Osteoblast (primary cell): Measurements from ENCODE around the gene DGKI. TPM values are rescaled to one million over a fixed set of nuclear protein-coding genes. Genes with fewer than 3 reads are reported as not detected.

Experiments
- DNase-seq: peaks from one replicate; pipeline ENCODE4 v3.0.0; 2011; ENCODE audit warnings: low spot score, mixed read lengths; ENCODE audit not compliant: insufficient read length; ENCODE audit errors: missing footprints
- H2AFZ ChIP-seq: 2 replicates; pipeline ENCODE4 v1.6.0; 2011; ENCODE audit warnings: mild to moderate bottlenecking, low read length
- H3K27ac ChIP-seq: 2 replicates; pipeline ENCODE4 v1.5.1; 2011; ENCODE audit warnings: mild to moderate bottlenecking, low read depth, low read length, moderate library complexity
- H3K27me3 ChIP-seq: 2 replicates; pipeline ENCODE4 v1.6.0; 2012; ENCODE audit warnings: mild to moderate bottlenecking, control low read depth, inconsistent platforms, low read length, moderate library complexity; ENCODE audit not compliant: insufficient read depth
- H3K36me3 ChIP-seq: 2 replicates; pipeline ENCODE4 v1.5.1; 2011; ENCODE audit warnings: mild to moderate bottlenecking, low read length, control low read depth, moderate library complexity; ENCODE audit not compliant: insufficient read depth
- H3K4me1 ChIP-seq: 2 replicates; pipeline ENCODE4 v1.5.1; 2011; ENCODE audit warnings: mild to moderate bottlenecking, low read length, control low read depth, moderate library complexity; ENCODE audit not compliant: insufficient read depth
- H3K4me2 ChIP-seq: 2 replicates; pipeline ENCODE4 v1.6.0; 2011; ENCODE audit warnings: mild to moderate bottlenecking, low read length; ENCODE audit not compliant: insufficient read depth
- H3K4me3 ChIP-seq: fragments of 200-600 bp; sonication (generic); 3 replicates; pipeline ENCODE4 v1.5.1; 2012; ENCODE audit warnings: mild to moderate bottlenecking, low read length, inconsistent platforms; ENCODE audit not compliant: insufficient read depth
- H3K79me2 ChIP-seq: 2 replicates; pipeline ENCODE4 v1.6.0; 2012; ENCODE audit warnings: mild to moderate bottlenecking, low read length, control low read depth, inconsistent platforms; ENCODE audit not compliant: insufficient read depth
- H3K9me3 ChIP-seq: 2 replicates; pipeline ENCODE4 v1.5.1; 2011; ENCODE audit warnings: low read depth, low read length, control low read depth
- H4K20me1 ChIP-seq: 2 replicates; pipeline ENCODE4 v1.6.0; 2012; ENCODE audit warnings: mild to moderate bottlenecking, low read length, control low read depth; ENCODE audit not compliant: insufficient read depth
- total RNA-seq: library from RNA; depleted of rRNA; stranded (reverse); fragments of >200 nt; gene quantifications from 2 replicates; pipeline ENCODE4 v1.2.3, GENCODE V29; 2012
- TF ChIP-seq, protein P1 (sequence below): IDR thresholded peaks from 2 replicates; pipeline ENCODE4 v1.5.1; 2011; ENCODE audit warnings: mild to moderate bottlenecking, low read depth, low read length, moderate library complexity; ENCODE audit errors: extremely low read depth

Gene DGKI
- total RNA-seq, 1 donor, result 19.2 TPM

- Histone ChIP-seq H3K27me3 (no peaks in the 10 kb centered on the region), H3K9me3 (no peaks in the 10 kb centered on the region), H3K4me1 (peaks cover 10% of the 10 kb centered on the region), H3K79me2 (no peaks in the 10 kb centered on the region), H3K36me3 (peaks cover 9% of the 10 kb centered on the region), H4K20me1 (no peaks in the 10 kb centered on the region), H3K27ac (no peak overlapping the region), H3K4me2 (no peak overlapping the region), H2AFZ (no peak overlapping the region), H3K4me3 (no peak overlapping the region)
- no peak for DNase-seq
- TF ChIP-seq, protein P1, sequence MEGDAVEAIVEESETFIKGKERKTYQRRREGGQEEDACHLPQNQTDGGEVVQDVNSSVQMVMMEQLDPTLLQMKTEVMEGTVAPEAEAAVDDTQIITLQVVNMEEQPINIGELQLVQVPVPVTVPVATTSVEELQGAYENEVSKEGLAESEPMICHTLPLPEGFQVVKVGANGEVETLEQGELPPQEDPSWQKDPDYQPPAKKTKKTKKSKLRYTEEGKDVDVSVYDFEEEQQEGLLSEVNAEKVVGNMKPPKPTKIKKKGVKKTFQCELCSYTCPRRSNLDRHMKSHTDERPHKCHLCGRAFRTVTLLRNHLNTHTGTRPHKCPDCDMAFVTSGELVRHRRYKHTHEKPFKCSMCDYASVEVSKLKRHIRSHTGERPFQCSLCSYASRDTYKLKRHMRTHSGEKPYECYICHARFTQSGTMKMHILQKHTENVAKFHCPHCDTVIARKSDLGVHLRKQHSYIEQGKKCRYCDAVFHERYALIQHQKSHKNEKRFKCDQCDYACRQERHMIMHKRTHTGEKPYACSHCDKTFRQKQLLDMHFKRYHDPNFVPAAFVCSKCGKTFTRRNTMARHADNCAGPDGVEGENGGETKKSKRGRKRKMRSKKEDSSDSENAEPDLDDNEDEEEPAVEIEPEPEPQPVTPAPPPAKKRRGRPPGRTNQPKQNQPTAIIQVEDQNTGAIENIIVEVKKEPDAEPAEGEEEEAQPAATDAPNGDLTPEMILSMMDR, result no peak
Measured at GRCh38 chr7:137545059-137545716, 301.6 kb downstream of the DGKI start.

DNA sequence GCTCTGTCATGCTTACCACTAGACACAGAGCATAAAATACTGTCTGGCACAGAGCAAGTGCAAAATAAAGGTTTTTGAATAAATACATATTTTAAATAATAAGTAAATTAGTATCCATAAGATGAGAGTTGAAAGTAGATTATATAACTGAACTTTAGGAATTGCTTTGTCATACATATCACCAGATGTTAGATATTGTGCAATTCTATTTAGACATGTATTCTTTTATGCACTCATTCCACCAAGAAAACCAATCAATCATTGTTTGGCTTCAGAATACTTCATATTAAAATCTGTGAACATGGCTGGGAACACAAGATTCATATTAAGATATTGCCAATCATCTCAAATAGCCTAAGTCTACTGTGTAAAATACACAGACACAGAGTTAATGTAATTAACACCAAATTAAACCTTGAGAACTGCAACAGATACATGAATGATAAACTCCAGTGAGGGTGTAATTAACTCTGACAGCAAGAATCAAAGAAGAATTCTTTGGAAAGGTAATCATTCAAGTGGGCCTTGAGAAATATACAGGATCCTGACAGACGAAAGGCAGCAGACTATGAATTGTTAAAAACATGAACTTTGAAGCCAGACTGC is 302.2 kb downstream of the DGKI start:
- H3K79me2 ChIP-seq, result no peaks in the 10 kb centered on the region
- peaks cover 9% of the 10 kb centered on the region for H3K36me3 ChIP-seq
- H3K27me3 ChIP-seq, result no peaks in the 10 kb centered on the region
- H4K20me1 ChIP-seq, result no peaks in the 10 kb centered on the region
- no peak overlapping the region for H3K4me2 ChIP-seq
- H3K4me3 ChIP-seq, result no peak overlapping the region
- TF ChIP-seq, protein P1, result no peak
- no peaks in the 10 kb centered on the region for H3K9me3 ChIP-seq
- no peak for DNase-seq
- peaks cover 16% of the 10 kb centered on the region for H3K4me1 ChIP-seq
- H2AFZ ChIP-seq, result no peak overlapping the region
- no peak overlapping the region for H3K27ac ChIP-seq

DNA sequence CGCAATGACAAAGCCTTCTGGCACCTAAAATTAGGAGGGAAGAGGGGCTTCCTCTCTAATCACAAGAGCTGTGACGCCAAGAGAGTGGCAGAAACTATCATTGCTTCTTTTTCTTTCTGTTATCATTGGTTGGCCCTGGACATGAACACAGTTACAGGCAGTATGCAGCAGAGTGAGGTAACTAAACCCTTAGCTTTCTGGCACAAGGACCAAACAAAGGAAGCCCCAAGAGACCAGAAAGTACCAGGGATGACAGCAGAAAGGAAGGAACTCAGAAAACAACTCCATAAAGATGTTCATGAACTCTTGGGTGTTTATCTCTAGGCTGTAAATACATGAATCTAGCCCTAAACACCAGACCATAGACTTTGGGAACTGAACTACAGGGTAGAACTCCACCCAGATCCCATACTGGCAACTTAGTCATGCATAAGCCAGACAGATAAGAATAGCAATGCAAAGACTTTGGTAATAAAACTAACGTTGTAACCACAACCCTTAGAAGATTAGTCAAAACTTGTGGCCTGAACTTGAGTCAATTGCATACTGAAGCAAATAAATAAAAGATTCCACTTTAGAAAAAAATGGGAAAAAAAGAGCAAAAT is 307.6 kb downstream of the DGKI start:
- Histone ChIP-seq H3K4me1 (peaks cover 28% of the 10 kb centered on the region), H4K20me1 (no peaks in the 10 kb centered on the region), H3K79me2 (no peaks in the 10 kb centered on the region), H2AFZ (peak overlapping the region; percentile 58), H3K9me3 (no peaks in the 10 kb centered on the region), H3K4me3 (no peak overlapping the region), H3K27ac (peak overlapping the region; percentile 98), H3K27me3 (no peaks in the 10 kb centered on the region), H3K4me2 (peak overlapping the region; percentile 71), H3K36me3 (peaks cover 3% of the 10 kb centered on the region)
- no peak for DNase-seq
- TF ChIP-seq, protein P1, result no peak

DNA sequence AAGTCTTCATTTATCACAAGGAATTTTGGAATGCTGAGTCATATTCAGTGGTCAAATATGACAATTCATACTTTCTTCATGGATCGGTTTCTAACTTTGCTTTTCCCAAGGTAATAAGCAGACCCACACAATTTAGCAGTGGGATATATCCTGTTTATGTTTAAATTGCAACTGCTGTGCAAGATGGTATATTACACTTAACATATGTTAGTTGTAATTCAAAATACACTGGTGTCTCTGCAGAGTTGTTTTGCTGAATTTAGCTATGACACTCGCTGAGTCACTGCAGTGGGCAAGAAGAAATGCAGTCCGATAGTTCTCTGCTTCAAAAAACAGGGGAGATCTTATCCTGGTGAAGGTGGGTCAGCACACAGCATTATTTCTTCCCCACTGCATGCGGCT is 308.4 kb downstream of the DGKI start:
- H3K27ac ChIP-seq, result peak overlapping the region; percentile 98
- H3K4me1 ChIP-seq, result peaks cover 28% of the 10 kb centered on the region
- DNase-seq, result peak; percentile 49
- H3K9me3 ChIP-seq, result no peaks in the 10 kb centered on the region
- no peaks in the 10 kb centered on the region for H3K27me3 ChIP-seq
- H3K36me3 ChIP-seq, result peaks cover 3% of the 10 kb centered on the region
- no peaks in the 10 kb centered on the region for H3K79me2 ChIP-seq
- TF ChIP-seq, protein P1, result no peak
- H2AFZ ChIP-seq, result peak overlapping the region; percentile 58
- H3K4me3 ChIP-seq, result peak overlapping the region; percentile 29
- H4K20me1 ChIP-seq, result no peaks in the 10 kb centered on the region
- H3K4me2 ChIP-seq, result peak overlapping the region; percentile 71
